Endothelial cell of umbilical vein (primary cell): Measurements from ENCODE around the gene ADAMTS14. TPM values are rescaled to one million over a fixed set of nuclear protein-coding genes. Genes with fewer than 3 reads are reported as not detected.

Source experiments
- BruUV-seq: library from RNA; stranded (reverse); fragments of 400-500 nt; replicated peaks from 2 replicates; lab custom pipeline; 2021; lab: Mats Ljungman, UMichigan
- CTCF ChIA-PET: fragments of 300-600, 350-600 bp; sonication (Branson Sonifier 250); formaldehyde crosslinking; loops from one replicate; lab custom pipeline; 2021; ENCODE audit warnings: antibody characterized with exemption, inconsistent platforms; lab: Charles Lee
- POLR2A ChIA-PET: fragments of 300-600, 350-600 bp; sonication (Branson Sonifier 250); formaldehyde crosslinking; loops from one replicate; lab custom pipeline; 2021; ENCODE audit warnings: antibody characterized with exemption, inconsistent platforms; lab: Charles Lee
- DNase-seq: peaks from one replicate; pipeline ENCODE4 v3.0.0-alpha.2; 2011; ENCODE audit warnings: low read depth, low spot score
- FAIRE-seq: peaks from 2 replicates; lab custom pipeline; 2011; peaks lifted over from hg19 to GRCh38; lab: Jason Lieb, UNC
- H2AFZ ChIP-seq: 2 replicates; pipeline ENCODE4 v1.6.0; 2012; ENCODE audit warnings: low read depth, low read length, control low read depth, inconsistent platforms
- H3K27ac ChIP-seq: 2 replicates; pipeline ENCODE4 v1.5.1; 2011; ENCODE audit warnings: low read depth, mild to moderate bottlenecking, control low read depth, low read length, moderate library complexity; ENCODE audit not compliant: insufficient read depth
- H3K27me3 ChIP-seq, 2 experiments: 2 replicates each; pipeline versions ENCODE4 v1.6.0 to v1.6.1; 2011; ENCODE audit warnings: low read length in 2 of 2, mixed read lengths in 1 of 2; ENCODE audit not compliant: control insufficient read depth in 2 of 2, insufficient read depth in 2 of 2
- H3K36me3 ChIP-seq, 2 experiments: 2 replicates in 1 of 2; 3 replicates in 1 of 2; pipeline ENCODE4 v1.5.1; 2011; ENCODE audit warnings: low read length in 2 of 2, mild to moderate bottlenecking in 1 of 2, moderate library complexity in 1 of 2; ENCODE audit not compliant: control insufficient read depth in 2 of 2, insufficient read depth in 2 of 2; ENCODE audit errors: extremely low read depth in 1 of 2
- H3K4me1 ChIP-seq: 3 replicates; pipeline ENCODE4 v1.5.1; 2011; ENCODE audit warnings: mild to moderate bottlenecking, low read length; ENCODE audit not compliant: control insufficient read depth, insufficient read depth; ENCODE audit errors: extremely low read depth
- H3K4me2 ChIP-seq: 2 replicates; pipeline ENCODE4 v1.6.1; 2011; ENCODE audit warnings: low read length, control low read depth, mixed read lengths; ENCODE audit not compliant: insufficient read depth
- H3K4me3 ChIP-seq, 3 experiments: fragments of 200-600 bp in 1 of 3; sonication (generic), shearing (Covaris generic) in 1 of 3; replicated peaks in 1 of 3; 2 replicates each; pipeline ENCODE4 v1.5.1; 2011 to 2016; ENCODE audit warnings: control low read depth in 3 of 3, low read length in 3 of 3, mild to moderate bottlenecking in 2 of 3, inconsistent platforms in 1 of 3, low read depth in 1 of 3, moderate library complexity in 1 of 3; ENCODE audit not compliant: insufficient read depth in 1 of 3
- H3K79me2 ChIP-seq: 2 replicates; pipeline ENCODE4 v1.6.0; 2012; ENCODE audit warnings: low read length, inconsistent platforms; ENCODE audit not compliant: control insufficient read depth, insufficient read depth
- H3K9ac ChIP-seq: replicated peaks from 2 replicates; pipeline ENCODE3; 2011; ENCODE audit warnings: low read length, control low read depth; ENCODE audit not compliant: insufficient read depth; ENCODE audit errors: extremely low read depth
- H3K9me1 ChIP-seq: replicated peaks from 3 replicates; pipeline ENCODE4 v1.6.0; 2011; ENCODE audit warnings: mild to moderate bottlenecking, low read length; ENCODE audit not compliant: control insufficient read depth, insufficient read depth; ENCODE audit errors: extremely low read depth
- H3K9me3 ChIP-seq: replicated peaks from 2 replicates; pipeline ENCODE4 v1.5.1; 2012; ENCODE audit warnings: low read length, inconsistent platforms; ENCODE audit not compliant: control insufficient read depth, insufficient read depth
- H4K20me1 ChIP-seq: replicated peaks from 2 replicates; pipeline ENCODE3; 2011; ENCODE audit warnings: mild to moderate bottlenecking, low read length; ENCODE audit not compliant: control insufficient read depth, insufficient read depth; ENCODE audit errors: extremely low read depth
- EZH2 ChIP-seq: IDR thresholded peaks from 2 replicates; pipeline ENCODE4 v1.6.1; 2012; ENCODE audit warnings: borderline replicate concordance, low read depth, mild to moderate bottlenecking, moderate library complexity, low read length, inconsistent platforms; ENCODE audit not compliant: severe bottlenecking
- FOS ChIP-seq: IDR thresholded peaks from 2 replicates; pipeline ENCODE4 v1.6.1; 2011; ENCODE audit warnings: mild to moderate bottlenecking, low read length, moderate library complexity, borderline replicate concordance; ENCODE audit not compliant: insufficient read depth
- GATA2 ChIP-seq: IDR thresholded peaks from 2 replicates; pipeline ENCODE4 v1.7.0; 2011; ENCODE audit warnings: low read depth, mild to moderate bottlenecking, moderate library complexity, mixed read lengths, low read length; ENCODE audit not compliant: insufficient read length, insufficient read depth
- JUN ChIP-seq: IDR thresholded peaks from 2 replicates; pipeline ENCODE4 v1.6.1; 2011; ENCODE audit warnings: borderline replicate concordance, low read depth; ENCODE audit not compliant: insufficient read length, insufficient read depth
- MYC ChIP-seq: IDR thresholded peaks from one replicate; pipeline ENCODE4 v1.6.1; 2011; ENCODE audit warnings: mild to moderate bottlenecking, low read depth, low read length
- POLR2A ChIP-seq: IDR thresholded peaks from 2 replicates; pipeline ENCODE4 v1.6.1; 2012; ENCODE audit warnings: low read depth, mild to moderate bottlenecking, control low read depth, low read length
- POLR2AphosphoS5 ChIP-seq: IDR thresholded peaks from 2 replicates; pipeline ENCODE4 v1.6.1; 2012; ENCODE audit warnings: low read depth, mild to moderate bottlenecking, control low read depth, low read length, moderate library complexity; ENCODE audit not compliant: insufficient read depth
- dilution Hi-C: fragments of 300-500 bp; cut with MboI; formaldehyde crosslinking; loops from one replicate; pipeline ENCODE4 v1.15.0; 2019; ENCODE audit warnings: low sequenced_read_pairs; ENCODE audit not compliant: extremely low pct_ligation_motif_present
- intact Hi-C: fragments of 100-400 bp; cut with micrococcal nuclease; formaldehyde crosslinking; loops from one replicate; pipeline ENCODE4 v1.10.0; 2022
- polyA plus RNA-seq, 4 experiments: library from polyadenylated mRNA; depleted of rRNA in 3 of 4; stranded (reverse) in 3 of 4; unstranded in 1 of 4; fragments of >200 nt; gene quantifications; 2 replicates each; pipeline versions ENCODE4 v1.2.1 to v1.2.3, GENCODE V29; 2011 to 2012; ENCODE audit warnings: missing spikeins in 1 of 4
- total RNA-seq: library from RNA; stranded (reverse); gene quantifications from 2 replicates; pipeline ENCODE4 v1.2.3, GENCODE V29; 2021
- TF ChIP-seq, protein P1 (sequence below), 2 donors: IDR thresholded peaks; 1 replicate in 1 of 2; 2 replicates in 1 of 2; pipeline ENCODE4 v1.5.1; 2011; ENCODE audit warnings: low read length in 2 of 2, mild to moderate bottlenecking in 2 of 2, moderate library complexity in 2 of 2, control low read depth in 1 of 2, inconsistent platforms in 1 of 2, low read depth in 1 of 2; ENCODE audit not compliant: insufficient read depth in 1 of 2; ENCODE audit errors: extremely low read depth in 1 of 2

Gene ADAMTS14
- total and polyA plus RNA-seq, 2 donors (not counting 3 experiments of a cell fraction or from before 2014, with no cell fraction given) = not detected

DNA sequence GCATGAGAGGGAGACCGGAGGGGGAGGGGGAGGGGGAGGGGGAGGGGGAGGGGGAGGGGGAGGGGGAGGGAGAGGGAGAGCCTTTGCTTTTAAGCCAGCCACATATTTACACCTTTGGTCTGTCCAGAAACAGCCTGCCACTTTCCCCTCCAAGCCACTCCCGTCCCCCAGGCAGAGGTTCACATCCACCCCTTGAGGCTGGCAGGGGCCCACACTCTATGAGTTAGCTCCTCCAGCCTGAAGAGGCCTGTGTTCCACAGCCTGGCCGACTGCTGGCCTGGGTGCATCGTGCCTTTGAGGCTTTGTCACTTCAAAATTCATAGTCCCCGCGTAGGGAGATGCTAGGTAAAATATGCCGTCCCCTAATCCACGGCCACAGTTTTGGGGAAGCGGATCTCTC, 16.5 kb downstream of the ADAMTS14 start:
- POLR2A ChIA-PET = no interaction called here
- BruUV-seq = no TSS peak
- no peak for DNase-seq
- dilution Hi-C loops = no loop called here
- H3K4me2 ChIP-seq = no peak overlapping the region
- CTCF ChIA-PET = no interaction called here
- H3K9ac ChIP-seq = no peak overlapping the region
- intact Hi-C loops = no loop called here
- H3K27me3 ChIP-seq = no peaks in the 10 kb centered on the region
- no peak for TF ChIP-seq EZH2
- no peak for TF ChIP-seq FOS
- no peak for FAIRE-seq
- no peaks in the 10 kb centered on the region for H4K20me1 ChIP-seq
- H3K79me2 ChIP-seq = no peaks in the 10 kb centered on the region
- H3K4me3 ChIP-seq = no peak overlapping the region
- H3K4me1 ChIP-seq = no peaks in the 10 kb centered on the region
- no peak overlapping the region for H3K27ac ChIP-seq
- H2AFZ ChIP-seq = no peak overlapping the region
- no peaks in the 10 kb centered on the region for H3K36me3 ChIP-seq
- H3K9me1 ChIP-seq = no peaks in the 10 kb centered on the region
- H3K9me3 ChIP-seq = no peaks in the 10 kb centered on the region

DNA sequence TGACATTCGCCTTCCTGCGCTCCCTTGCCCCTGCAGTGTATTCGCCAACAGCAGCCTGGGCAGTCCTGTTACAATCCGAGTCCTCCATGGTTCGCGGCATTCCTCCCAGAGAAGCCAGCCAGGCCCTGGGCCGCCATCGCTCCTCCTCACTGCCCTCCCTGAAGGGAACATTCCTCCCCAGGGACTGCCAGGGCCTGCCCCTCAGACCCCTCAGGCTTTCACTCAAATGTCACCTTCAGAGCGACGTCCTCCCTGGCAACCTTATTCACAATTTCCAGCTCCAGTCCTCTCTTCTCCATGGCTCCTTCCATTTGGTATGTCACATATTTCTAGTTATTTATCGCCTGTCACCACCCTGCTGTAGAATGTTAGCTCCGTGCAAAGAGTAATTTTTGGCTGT, 17.4 kb downstream of the ADAMTS14 start:
- no TSS peak for BruUV-seq
- no peak for TF ChIP-seq POLR2AphosphoS5
- no peak for TF ChIP-seq GATA2
- TF ChIP-seq, protein P1, sequence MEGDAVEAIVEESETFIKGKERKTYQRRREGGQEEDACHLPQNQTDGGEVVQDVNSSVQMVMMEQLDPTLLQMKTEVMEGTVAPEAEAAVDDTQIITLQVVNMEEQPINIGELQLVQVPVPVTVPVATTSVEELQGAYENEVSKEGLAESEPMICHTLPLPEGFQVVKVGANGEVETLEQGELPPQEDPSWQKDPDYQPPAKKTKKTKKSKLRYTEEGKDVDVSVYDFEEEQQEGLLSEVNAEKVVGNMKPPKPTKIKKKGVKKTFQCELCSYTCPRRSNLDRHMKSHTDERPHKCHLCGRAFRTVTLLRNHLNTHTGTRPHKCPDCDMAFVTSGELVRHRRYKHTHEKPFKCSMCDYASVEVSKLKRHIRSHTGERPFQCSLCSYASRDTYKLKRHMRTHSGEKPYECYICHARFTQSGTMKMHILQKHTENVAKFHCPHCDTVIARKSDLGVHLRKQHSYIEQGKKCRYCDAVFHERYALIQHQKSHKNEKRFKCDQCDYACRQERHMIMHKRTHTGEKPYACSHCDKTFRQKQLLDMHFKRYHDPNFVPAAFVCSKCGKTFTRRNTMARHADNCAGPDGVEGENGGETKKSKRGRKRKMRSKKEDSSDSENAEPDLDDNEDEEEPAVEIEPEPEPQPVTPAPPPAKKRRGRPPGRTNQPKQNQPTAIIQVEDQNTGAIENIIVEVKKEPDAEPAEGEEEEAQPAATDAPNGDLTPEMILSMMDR (IDR thresholded peaks at IDR 0.05; ENCODE audit: extremely low read depth in 1 of 2, insufficient read depth in 1 of 2, low read depth in 1 of 2, low read length in 2 of 2) = no peak
- no peak for TF ChIP-seq POLR2A
- TF ChIP-seq FOS = no peak
- TF ChIP-seq JUN = no peak
- no peak for TF ChIP-seq MYC
- no peaks in the 10 kb centered on the region for H3K9me1 ChIP-seq
- no peaks in the 10 kb centered on the region for H4K20me1 ChIP-seq
- no peaks in the 10 kb centered on the region for H3K9me3 ChIP-seq
- H3K36me3 ChIP-seq = no peaks in the 10 kb centered on the region
- CTCF ChIA-PET = no interaction called here
- no peak overlapping the region for H3K4me2 ChIP-seq
- H3K79me2 ChIP-seq = no peaks in the 10 kb centered on the region
- H2AFZ ChIP-seq = no peak overlapping the region
- H3K27me3 ChIP-seq = no peaks in the 10 kb centered on the region
- H3K4me3 ChIP-seq = no peak overlapping the region
- no peak overlapping the region for H3K9ac ChIP-seq
- DNase-seq (no peak), FAIRE-seq (no peak)
- dilution Hi-C loops = no loop called here
- intact Hi-C loops = no loop called here
- POLR2A ChIA-PET = no interaction called here
- no peaks in the 10 kb centered on the region for H3K4me1 ChIP-seq
- no peak overlapping the region for H3K27ac ChIP-seq
